Measurements from ENCODE around the gene SERBP1. TPM values are rescaled to one million over a fixed set of nuclear protein-coding genes. Genes with fewer than 3 reads are reported as not detected.
A peak's percentile ranks its signal among the peaks of the same experiment; 100 is the strongest.

Gene SERBP1
- total and polyA plus RNA-seq, 7 donors = 112 to 236 (median 201) TPM

DNA sequence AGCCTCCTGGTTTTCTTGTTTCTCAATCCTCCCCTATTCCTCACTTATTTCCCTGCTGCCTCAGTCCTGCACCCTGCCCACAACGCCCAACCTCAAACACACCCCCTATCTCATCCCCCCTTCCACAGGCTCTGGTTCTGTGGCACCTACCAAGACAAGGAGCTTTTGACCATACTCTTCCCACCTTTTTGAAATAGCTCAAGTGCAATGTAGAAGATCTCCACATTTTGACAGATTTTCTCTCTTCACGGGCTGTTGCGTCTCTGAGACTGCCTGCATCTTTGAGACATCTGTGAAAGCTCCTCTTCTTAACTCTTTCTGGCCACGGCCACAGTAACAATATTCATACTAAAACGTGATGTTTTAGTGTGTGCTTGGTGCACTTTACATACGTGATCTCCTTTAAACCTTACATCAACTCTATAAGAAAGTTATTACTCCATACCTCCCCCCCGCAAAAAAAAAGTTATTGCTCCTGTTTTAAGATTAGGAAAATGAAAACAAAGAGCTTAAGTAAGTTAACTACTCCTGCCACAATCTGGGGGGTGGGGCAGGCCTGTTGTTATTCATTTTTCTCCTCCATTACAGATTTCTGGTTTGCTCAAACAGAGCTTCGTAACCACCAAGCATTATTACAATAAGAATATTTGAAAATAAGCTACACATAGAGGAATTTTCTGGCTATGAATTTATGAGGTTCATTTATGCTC lies 1.8 kb upstream of the SERBP1 start:
- Histone ChIP-seq H3K4me3 (peak overlapping the region in 3 of 4 donors; percentile 62 to 83 (median 79)), H3K27ac (peak overlapping the region; percentile 92 to 96 (median 94)), H3K4me1 (peaks cover 0 to 46% (median 29%) of the 10 kb centered on the region in 4 donors), H3K36me3 (no peaks in the 10 kb centered on the region), H3K27me3 (no peaks in the 10 kb centered on the region), H3K9me3 (no peaks in the 10 kb centered on the region)
- no peak for DNase-seq
- TF ChIP-seq POLR2AphosphoS5 (IDR thresholded peaks at IDR 0.05) (no peak), POLR2A (IDR thresholded peaks at IDR 0.05) (no peak), EP300 (IDR thresholded peaks at IDR 0.05) (no peak)
- TF ChIP-seq, protein P1, sequence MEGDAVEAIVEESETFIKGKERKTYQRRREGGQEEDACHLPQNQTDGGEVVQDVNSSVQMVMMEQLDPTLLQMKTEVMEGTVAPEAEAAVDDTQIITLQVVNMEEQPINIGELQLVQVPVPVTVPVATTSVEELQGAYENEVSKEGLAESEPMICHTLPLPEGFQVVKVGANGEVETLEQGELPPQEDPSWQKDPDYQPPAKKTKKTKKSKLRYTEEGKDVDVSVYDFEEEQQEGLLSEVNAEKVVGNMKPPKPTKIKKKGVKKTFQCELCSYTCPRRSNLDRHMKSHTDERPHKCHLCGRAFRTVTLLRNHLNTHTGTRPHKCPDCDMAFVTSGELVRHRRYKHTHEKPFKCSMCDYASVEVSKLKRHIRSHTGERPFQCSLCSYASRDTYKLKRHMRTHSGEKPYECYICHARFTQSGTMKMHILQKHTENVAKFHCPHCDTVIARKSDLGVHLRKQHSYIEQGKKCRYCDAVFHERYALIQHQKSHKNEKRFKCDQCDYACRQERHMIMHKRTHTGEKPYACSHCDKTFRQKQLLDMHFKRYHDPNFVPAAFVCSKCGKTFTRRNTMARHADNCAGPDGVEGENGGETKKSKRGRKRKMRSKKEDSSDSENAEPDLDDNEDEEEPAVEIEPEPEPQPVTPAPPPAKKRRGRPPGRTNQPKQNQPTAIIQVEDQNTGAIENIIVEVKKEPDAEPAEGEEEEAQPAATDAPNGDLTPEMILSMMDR (IDR thresholded peaks at IDR 0.05) = no peak
- 53 to 72% methylated on average over 8 of the region's 8 CpGs for WGBS, 2 donors
- intact Hi-C loops (cut with DNase I) = loop anchor here (2.0 to 5.0 kb wide), 2 partner anchors 380 to 501 kb away; partner anchors contain the start of gene SLC35D1

DNA sequence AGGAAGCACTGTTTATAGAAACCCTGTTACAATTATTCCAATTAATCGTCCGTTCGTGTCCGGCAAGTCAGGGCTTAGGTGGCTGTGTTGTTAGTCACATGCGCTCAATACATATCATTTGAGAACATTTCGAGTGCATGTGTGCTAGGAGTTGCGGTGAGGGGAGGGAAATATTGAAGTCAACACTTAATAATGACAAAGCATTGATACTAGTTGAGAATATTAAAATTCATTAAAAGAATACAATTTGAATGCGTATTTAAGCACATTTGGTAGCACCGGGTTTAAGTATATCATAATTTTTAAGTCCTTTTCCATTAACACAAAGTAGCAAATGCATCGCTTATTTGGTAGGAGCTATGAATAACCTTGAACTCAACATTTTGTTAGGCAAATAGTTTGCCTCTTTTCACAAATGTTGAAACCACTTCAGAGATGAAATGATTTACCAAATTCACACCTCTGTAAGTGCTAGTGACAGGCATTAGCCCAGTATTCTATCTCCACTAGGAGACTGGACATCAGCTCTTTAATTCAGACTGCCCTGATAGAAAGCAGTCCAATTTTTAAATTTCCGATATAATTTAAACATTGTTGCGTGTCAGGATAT lies 1.1 kb upstream of the SERBP1 start:
- 13 to 20% methylated on average over 12 of the region's 12 CpGs for WGBS, 2 donors
- no peaks in the 10 kb centered on the region for H3K9me3 ChIP-seq
- no peak for DNase-seq
- peaks cover 0 to 54% (median 34%) of the 10 kb centered on the region in 4 donors for H3K4me1 ChIP-seq
- peak overlapping the region; percentile 62 to 83 (median 78) for H3K4me3 ChIP-seq
- intact Hi-C loops (cut with DNase I) = loop anchor here (2.0 to 5.0 kb wide), 2 partner anchors 379 to 500 kb away; partner anchors contain the start of gene SLC35D1
- peak overlapping the region; percentile 92 to 96 (median 94) for H3K27ac ChIP-seq
- TF ChIP-seq POLR2A (IDR thresholded peaks at IDR 0.05) = no peak
- TF ChIP-seq POLR2AphosphoS5 (IDR thresholded peaks at IDR 0.05) = no peak
- TF ChIP-seq, protein P1 (IDR thresholded peaks at IDR 0.05) = no peak
- no peak for TF ChIP-seq EP300 (IDR thresholded peaks at IDR 0.05)
- H3K36me3 ChIP-seq = peaks cover 0 to under 1% (median 0%) of the 10 kb centered on the region in 4 donors
- H3K27me3 ChIP-seq = no peaks in the 10 kb centered on the region

DNA sequence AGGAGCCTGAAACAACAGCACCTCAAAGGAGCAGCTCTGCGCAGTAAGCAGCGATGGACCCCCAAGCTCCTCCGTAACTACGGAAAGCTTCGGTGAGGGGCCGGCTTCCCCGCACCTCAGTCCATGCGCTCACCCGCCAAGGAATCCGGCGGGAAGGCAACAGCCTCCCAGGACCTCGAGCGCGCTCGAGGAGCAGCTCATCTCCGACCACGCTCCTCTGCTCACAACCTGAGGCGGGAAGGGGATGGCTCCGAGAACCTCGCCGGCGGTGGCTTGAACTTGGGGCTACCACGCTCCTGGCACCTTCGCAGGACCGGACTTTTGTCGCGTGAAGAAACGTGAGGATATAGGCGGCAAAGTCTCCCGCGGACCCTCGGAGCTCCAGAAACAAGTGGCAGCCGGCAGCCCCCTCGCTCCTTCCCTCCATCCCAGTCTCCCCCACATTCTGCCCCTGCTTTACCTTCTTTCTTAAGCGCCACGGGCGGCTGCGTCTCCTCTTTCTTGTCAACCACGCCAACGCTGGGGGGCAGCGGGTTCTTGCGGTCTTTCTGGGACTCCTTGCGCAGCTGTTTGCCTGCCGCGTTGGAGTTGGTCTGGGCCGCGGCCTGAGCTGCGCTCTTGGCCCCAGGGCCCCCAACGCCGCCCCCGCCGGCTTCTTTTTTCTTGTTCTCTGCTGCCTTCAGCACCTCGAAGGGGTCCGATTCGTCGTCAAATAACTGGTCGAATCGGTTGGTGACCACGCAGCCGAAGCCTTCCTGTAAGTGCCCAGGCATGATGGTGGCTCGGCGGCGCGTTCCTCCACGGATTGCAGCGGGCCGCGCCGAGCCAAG lies 459 bp downstream of the SERBP1 start:
- TF ChIP-seq, protein P1 (IDR thresholded peaks at IDR 0.05) = no peak
- TF ChIP-seq POLR2A (IDR thresholded peaks at IDR 0.05) (peak; percentile 35 to 52), EP300 (IDR thresholded peaks at IDR 0.05) (no peak), POLR2AphosphoS5 (IDR thresholded peaks at IDR 0.05) (no peak)
- 0 to 1% methylated on average over 69 of the region's 69 CpGs for WGBS, 2 donors
- Histone ChIP-seq H3K36me3 (peaks cover 2 to 13% (median 12%) of the 10 kb centered on the region in 4 donors), H3K4me1 (peaks cover 0 to 59% (median 36%) of the 10 kb centered on the region in 4 donors), H3K27me3 (no peaks in the 10 kb centered on the region), H3K27ac (peak overlapping the region; percentile 92 to 96 (median 94)), H3K4me3 (peak overlapping the region; percentile 62 to 83 (median 78)), H3K9me3 (no peaks in the 10 kb centered on the region)
- intact Hi-C loops (cut with DNase I) = loop anchor here (2.0 to 5.0 kb wide), 3 partner anchors 258 to 499 kb away; partner anchors contain the start of genes GADD45A and SLC35D1
- peak; percentile 68 for DNase-seq

DNA sequence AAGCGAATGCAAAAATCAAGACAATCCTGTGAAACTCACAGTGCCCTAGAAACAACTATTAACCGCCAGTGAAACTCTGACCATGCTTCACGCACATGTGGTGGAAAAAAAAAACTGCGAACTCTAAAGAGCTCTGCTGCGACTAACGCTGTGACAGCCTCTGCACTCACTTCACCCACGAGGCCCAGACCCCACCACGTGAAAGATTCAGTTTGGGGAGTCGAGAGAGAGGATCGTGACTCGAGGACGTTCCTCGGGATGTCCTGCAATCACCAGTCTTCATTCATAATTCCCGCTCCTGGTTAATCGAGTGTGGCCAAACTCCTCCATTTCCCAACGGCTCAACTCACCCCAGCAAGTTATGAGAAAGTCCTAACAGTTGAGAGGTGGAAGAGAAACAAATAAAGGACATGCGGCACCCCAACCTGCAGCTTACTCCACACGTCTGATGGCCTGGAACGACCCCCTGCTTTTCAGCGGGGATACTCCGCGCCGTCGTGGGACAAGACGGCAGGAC lies 1.1 kb downstream of the SERBP1 start:
- Histone ChIP-seq H3K4me1 (peaks cover 0 to 52% (median 32%) of the 10 kb centered on the region in 4 donors), H3K4me3 (peak overlapping the region; percentile 62 to 83 (median 78)), H3K9me3 (no peaks in the 10 kb centered on the region), H3K27me3 (no peaks in the 10 kb centered on the region), H3K36me3 (peaks cover 8 to 20% (median 17%) of the 10 kb centered on the region in 4 donors), H3K27ac (peak overlapping the region; percentile 92 to 96 (median 94))
- no peak for TF ChIP-seq EP300 (IDR thresholded peaks at IDR 0.05)
- no peak for TF ChIP-seq POLR2A (IDR thresholded peaks at IDR 0.05)
- TF ChIP-seq POLR2AphosphoS5 (IDR thresholded peaks at IDR 0.05) = no peak
- TF ChIP-seq, protein P1 (IDR thresholded peaks at IDR 0.05) = no peak
- intact Hi-C loops (cut with DNase I) = loop anchor here (5.0 kb wide), 1 partner anchor 258 kb away; the partner anchor contains the start of gene GADD45A
- WGBS, 2 donors = 0% methylated on average over 25 of the region's 25 CpGs
- DNase-seq = no peak
